ENCODE data around the gene ARHGEF40. TPM values are rescaled to one million over a fixed set of nuclear protein-coding genes. Genes with fewer than 3 reads are reported as not detected.
A peak's percentile ranks its signal among the peaks of the same experiment; 100 is the strongest.

ARHGEF40 gene
- total RNA-seq, 1 experiment from 2014 or later: 74.2 TPM

DNA sequence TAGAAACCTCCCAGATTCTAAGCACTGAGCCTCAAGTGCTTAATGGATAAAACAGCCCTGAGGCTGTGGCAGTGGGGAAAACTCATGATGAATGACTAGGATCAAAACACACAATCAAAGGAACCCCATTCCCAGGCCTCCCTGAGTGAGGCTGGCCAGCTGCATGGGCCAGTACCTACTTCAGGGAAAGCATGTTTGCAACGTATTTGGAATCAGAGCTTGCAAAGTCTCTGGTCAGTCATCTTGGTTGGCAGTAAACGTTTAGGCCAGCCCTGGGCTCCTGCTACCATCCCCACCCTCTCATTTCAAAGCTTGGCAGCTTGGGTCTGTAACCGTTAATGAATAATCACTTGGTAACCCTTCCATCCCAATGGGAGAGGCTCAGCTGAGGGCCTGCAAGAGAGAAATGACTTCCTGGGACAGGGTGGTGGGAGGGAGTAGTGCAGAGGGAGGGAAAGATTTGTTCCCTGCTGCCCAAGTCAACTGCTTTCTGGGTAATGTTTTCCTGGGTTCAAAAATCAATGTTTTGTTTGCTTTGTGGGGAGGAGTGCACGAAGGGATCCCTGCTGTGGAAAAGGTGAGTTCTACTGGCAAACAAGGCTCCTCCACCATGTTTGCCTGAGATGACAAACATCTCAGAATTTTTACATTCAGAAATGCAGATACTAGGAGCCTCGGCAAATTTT is 14.5 kb upstream of the ARHGEF40 start:
- H3K4me1 Mint-ChIP-seq: peaks cover 7% of the 10 kb centered on the region
- no peaks in the 10 kb centered on the region; the same call in 1 of the 2 replicates for H3K27me3 Mint-ChIP-seq (ENCODE audit: low read depth)
- no peaks in the 10 kb centered on the region for H3K36me3 Mint-ChIP-seq
- TF ChIP-seq, protein P1, sequence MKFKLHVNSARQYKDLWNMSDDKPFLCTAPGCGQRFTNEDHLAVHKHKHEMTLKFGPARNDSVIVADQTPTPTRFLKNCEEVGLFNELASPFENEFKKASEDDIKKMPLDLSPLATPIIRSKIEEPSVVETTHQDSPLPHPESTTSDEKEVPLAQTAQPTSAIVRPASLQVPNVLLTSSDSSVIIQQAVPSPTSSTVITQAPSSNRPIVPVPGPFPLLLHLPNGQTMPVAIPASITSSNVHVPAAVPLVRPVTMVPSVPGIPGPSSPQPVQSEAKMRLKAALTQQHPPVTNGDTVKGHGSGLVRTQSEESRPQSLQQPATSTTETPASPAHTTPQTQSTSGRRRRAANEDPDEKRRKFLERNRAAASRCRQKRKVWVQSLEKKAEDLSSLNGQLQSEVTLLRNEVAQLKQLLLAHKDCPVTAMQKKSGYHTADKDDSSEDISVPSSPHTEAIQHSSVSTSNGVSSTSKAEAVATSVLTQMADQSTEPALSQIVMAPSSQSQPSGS (CRISPR knock-in tag; IDR thresholded peaks at IDR 0.05; ENCODE audit: borderline replicate concordance, low read depth): no peak
- TF ChIP-seq GABPB1 (CRISPR knock-in tag; IDR thresholded peaks at IDR 0.05) (peak; percentile 44; the same call in 1 of the 2 replicates), JAZF1 (CRISPR knock-in tag; IDR thresholded peaks at IDR 0.05) (no peak), SP1 (CRISPR knock-in tag; conservative IDR thresholded peaks at IDR 0.05) (no peak)
- TF ChIP-seq, protein P2, sequence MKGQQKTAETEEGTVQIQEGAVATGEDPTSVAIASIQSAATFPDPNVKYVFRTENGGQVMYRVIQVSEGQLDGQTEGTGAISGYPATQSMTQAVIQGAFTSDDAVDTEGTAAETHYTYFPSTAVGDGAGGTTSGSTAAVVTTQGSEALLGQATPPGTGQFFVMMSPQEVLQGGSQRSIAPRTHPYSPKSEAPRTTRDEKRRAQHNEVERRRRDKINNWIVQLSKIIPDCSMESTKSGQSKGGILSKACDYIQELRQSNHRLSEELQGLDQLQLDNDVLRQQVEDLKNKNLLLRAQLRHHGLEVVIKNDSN (CRISPR knock-in tag; IDR thresholded peaks at IDR 0.05): no peak
- DNase-seq (ENCODE audit: low spot score): no peak
- H3K4me3 Mint-ChIP-seq: no peak overlapping the region
- no peaks in the 10 kb centered on the region for H3K9me3 Mint-ChIP-seq
- no peak overlapping the region for H3K27ac Mint-ChIP-seq
- POLR2A ChIA-PET: no interaction called here
- peak; percentile 62 for ATAC-seq
- CTCF ChIA-PET: interaction anchor here (0.6 to 4.8 kb wide), 6 partner anchors 10 to 89 kb away, joined by 3 to 39 read pairs (median 6); no protein-coding TSS in a partner anchor

DNA sequence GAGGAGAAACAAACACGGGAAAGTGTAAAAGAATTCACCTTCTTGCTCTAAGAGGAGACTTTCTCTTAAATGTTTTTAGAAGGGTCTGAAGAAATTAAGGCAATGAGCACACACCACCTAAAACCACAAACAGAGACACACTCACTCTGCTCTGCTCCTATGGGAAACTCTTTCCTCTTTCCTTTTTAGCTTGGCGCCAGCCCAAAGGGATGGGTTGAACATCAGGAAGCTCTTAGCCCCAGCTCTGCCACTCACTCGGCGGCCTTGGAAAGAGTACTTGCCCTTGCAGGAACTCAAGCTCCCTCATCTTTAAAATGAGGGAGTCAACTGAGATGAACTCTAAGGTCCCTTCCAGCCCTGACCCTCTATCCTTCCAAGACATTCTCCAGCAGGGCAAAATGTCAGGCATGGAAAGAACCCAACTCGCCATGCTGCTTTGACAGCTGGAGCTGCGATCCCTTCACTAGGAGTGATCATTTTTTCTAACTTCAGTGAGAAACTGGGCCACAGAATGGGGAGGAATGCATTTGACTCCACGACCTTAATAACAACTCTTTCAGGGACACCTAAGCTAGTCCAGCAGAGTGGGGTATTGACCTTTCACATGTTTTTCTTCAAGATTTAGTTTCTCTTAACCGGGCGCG is 13.5 kb upstream of the ARHGEF40 start:
- ChIA-PET CTCF (interaction anchor here (0.8 to 4.8 kb wide), 7 partner anchors 12 to 86 kb away, joined by 3 to 39 read pairs (median 7); no protein-coding TSS in a partner anchor), POLR2A (interaction anchor here (0.6 kb wide), 1 partner anchor 9 kb away, joined by 3 read pairs; no protein-coding TSS in a partner anchor)
- H3K27ac Mint-ChIP-seq: no peak overlapping the region
- no peaks in the 10 kb centered on the region; the same call in 1 of the 2 replicates for H3K27me3 Mint-ChIP-seq (ENCODE audit: low read depth)
- ATAC-seq (no peak), DNase-seq (ENCODE audit: low spot score) (no peak)
- H3K4me1 Mint-ChIP-seq: peaks cover 7% of the 10 kb centered on the region
- H3K9me3 Mint-ChIP-seq: no peaks in the 10 kb centered on the region
- no peaks in the 10 kb centered on the region for H3K36me3 Mint-ChIP-seq
- H3K4me3 Mint-ChIP-seq: no peak overlapping the region
- TF ChIP-seq NFATC4 (CRISPR knock-in tag; IDR thresholded peaks at IDR 0.05): no peak
- TF ChIP-seq NFYB (CRISPR knock-in tag; conservative IDR thresholded peaks at IDR 0.05; ENCODE audit: low read depth): no peak
- TF ChIP-seq JAZF1 (CRISPR knock-in tag; IDR thresholded peaks at IDR 0.05): no peak
- no peak for TF ChIP-seq JUN (CRISPR knock-in tag; IDR thresholded peaks at IDR 0.05)
- TF ChIP-seq, protein P3, sequence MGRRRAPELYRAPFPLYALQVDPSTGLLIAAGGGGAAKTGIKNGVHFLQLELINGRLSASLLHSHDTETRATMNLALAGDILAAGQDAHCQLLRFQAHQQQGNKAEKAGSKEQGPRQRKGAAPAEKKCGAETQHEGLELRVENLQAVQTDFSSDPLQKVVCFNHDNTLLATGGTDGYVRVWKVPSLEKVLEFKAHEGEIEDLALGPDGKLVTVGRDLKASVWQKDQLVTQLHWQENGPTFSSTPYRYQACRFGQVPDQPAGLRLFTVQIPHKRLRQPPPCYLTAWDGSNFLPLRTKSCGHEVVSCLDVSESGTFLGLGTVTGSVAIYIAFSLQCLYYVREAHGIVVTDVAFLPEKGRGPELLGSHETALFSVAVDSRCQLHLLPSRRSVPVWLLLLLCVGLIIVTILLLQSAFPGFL (CRISPR knock-in tag; IDR thresholded peaks at IDR 0.05; ENCODE audit: borderline replicate concordance): no peak
- TF ChIP-seq ZNF263 (CRISPR knock-in tag; IDR thresholded peaks at IDR 0.05; ENCODE audit: low read depth): no peak
- TF ChIP-seq, protein P4, sequence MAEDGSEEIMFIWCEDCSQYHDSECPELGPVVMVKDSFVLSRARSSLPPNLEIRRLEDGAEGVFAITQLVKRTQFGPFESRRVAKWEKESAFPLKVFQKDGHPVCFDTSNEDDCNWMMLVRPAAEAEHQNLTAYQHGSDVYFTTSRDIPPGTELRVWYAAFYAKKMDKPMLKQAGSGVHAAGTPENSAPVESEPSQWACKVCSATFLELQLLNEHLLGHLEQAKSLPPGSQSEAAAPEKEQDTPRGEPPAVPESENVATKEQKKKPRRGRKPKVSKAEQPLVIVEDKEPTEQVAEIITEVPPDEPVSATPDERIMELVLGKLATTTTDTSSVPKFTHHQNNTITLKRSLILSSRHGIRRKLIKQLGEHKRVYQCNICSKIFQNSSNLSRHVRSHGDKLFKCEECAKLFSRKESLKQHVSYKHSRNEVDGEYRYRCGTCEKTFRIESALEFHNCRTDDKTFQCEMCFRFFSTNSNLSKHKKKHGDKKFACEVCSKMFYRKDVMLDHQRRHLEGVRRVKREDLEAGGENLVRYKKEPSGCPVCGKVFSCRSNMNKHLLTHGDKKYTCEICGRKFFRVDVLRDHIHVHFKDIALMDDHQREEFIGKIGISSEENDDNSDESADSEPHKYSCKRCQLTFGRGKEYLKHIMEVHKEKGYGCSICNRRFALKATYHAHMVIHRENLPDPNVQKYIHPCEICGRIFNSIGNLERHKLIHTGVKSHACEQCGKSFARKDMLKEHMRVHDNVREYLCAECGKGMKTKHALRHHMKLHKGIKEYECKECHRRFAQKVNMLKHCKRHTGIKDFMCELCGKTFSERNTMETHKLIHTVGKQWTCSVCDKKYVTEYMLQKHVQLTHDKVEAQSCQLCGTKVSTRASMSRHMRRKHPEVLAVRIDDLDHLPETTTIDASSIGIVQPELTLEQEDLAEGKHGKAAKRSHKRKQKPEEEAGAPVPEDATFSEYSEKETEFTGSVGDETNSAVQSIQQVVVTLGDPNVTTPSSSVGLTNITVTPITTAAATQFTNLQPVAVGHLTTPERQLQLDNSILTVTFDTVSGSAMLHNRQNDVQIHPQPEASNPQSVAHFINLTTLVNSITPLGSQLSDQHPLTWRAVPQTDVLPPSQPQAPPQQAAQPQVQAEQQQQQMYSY (CRISPR knock-in tag; IDR thresholded peaks at IDR 0.05): no peak
- TF ChIP-seq, protein P5, sequence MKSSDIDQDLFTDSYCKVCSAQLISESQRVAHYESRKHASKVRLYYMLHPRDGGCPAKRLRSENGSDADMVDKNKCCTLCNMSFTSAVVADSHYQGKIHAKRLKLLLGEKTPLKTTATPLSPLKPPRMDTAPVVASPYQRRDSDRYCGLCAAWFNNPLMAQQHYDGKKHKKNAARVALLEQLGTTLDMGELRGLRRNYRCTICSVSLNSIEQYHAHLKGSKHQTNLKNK (CRISPR knock-in tag; IDR thresholded peaks at IDR 0.05): no peak
- TF ChIP-seq, protein P6, sequence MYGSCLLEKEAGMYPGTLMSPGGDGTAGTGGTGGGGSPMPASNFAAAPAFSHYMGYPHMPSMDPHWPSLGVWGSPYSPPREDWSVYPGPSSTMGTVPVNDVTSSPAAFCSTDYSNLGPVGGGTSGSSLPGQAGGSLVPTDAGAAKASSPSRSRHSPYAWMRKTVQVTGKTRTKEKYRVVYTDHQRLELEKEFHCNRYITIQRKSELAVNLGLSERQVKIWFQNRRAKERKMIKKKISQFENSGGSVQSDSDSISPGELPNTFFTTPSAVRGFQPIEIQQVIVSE (CRISPR knock-in tag; IDR thresholded peaks at IDR 0.05; ENCODE audit: borderline replicate concordance): no peak
- TF ChIP-seq, protein P7, sequence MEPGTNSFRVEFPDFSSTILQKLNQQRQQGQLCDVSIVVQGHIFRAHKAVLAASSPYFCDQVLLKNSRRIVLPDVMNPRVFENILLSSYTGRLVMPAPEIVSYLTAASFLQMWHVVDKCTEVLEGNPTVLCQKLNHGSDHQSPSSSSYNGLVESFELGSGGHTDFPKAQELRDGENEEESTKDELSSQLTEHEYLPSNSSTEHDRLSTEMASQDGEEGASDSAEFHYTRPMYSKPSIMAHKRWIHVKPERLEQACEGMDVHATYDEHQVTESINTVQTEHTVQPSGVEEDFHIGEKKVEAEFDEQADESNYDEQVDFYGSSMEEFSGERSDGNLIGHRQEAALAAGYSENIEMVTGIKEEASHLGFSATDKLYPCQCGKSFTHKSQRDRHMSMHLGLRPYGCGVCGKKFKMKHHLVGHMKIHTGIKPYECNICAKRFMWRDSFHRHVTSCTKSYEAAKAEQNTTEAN (CRISPR knock-in tag; IDR thresholded peaks at IDR 0.05): no peak
- no peak for TF ChIP-seq ZNF317 (CRISPR knock-in tag; IDR thresholded peaks at IDR 0.05; ENCODE audit: borderline replicate concordance, low read depth)
- TF ChIP-seq, protein P8, sequence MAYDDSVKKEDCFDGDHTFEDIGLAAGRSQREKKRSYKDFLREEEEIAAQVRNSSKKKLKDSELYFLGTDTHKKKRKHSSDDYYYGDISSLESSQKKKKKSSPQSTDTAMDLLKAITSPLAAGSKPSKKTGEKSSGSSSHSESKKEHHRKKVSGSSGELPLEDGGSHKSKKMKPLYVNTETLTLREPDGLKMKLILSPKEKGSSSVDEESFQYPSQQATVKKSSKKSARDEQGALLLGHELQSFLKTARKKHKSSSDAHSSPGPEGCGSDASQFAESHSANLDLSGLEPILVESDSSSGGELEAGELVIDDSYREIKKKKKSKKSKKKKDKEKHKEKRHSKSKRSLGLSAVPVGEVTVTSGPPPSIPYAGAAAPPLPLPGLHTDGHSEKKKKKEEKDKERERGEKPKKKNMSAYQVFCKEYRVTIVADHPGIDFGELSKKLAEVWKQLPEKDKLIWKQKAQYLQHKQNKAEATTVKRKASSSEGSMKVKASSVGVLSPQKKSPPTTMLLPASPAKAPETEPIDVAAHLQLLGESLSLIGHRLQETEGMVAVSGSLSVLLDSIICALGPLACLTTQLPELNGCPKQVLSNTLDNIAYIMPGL (CRISPR knock-in tag; IDR thresholded peaks at IDR 0.05): no peak
- no peak for TF ChIP-seq TCF7 (CRISPR knock-in tag; IDR thresholded peaks at IDR 0.05; ENCODE audit: low read depth)
- TF ChIP-seq, protein P9, sequence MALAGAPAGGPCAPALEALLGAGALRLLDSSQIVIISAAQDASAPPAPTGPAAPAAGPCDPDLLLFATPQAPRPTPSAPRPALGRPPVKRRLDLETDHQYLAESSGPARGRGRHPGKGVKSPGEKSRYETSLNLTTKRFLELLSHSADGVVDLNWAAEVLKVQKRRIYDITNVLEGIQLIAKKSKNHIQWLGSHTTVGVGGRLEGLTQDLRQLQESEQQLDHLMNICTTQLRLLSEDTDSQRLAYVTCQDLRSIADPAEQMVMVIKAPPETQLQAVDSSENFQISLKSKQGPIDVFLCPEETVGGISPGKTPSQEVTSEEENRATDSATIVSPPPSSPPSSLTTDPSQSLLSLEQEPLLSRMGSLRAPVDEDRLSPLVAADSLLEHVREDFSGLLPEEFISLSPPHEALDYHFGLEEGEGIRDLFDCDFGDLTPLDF (CRISPR knock-in tag; IDR thresholded peaks at IDR 0.05): no peak

Measured in WTC11 (cell line).